ENCODE results near the gene ERF.

Gene ERF

GRCh38 chr19:42272535-42272897 lies 17.6 kb upstream of the ERF start:
- Histone ChIP-seq H2AFZ (ENCODE audit: low read length) (no peak overlapping the region), H3K79me1 (ENCODE audit: low read depth, low read length) (peaks cover 21% of the 10 kb centered on the region), H4K8ac (ENCODE audit: low read depth, low read length) (no peak overlapping the region), H2BK120ac (ENCODE audit: low read depth, low read length) (no peak overlapping the region), H3K27ac (replicated peaks; ENCODE audit: low read length) (no peak overlapping the region), H3K18ac (ENCODE audit: low read length) (no peak overlapping the region), H4K91ac (ENCODE audit: low read depth, low read length, poor library complexity) (no peak overlapping the region), H3K4me2 (ENCODE audit: insufficient read depth, low read length, poor library complexity, severe bottlenecking) (no peak overlapping the region), H2BK15ac (ENCODE audit: low read length) (no peak overlapping the region), H3K9ac (ENCODE audit: low read depth, low read length, poor library complexity) (no peak overlapping the region), H3K14ac (ENCODE audit: low read length) (no peak overlapping the region), H2AK5ac (ENCODE audit: low read depth, low read length) (no peak overlapping the region), H3K4me1 (ENCODE audit: control insufficient read depth in 2 of 2, insufficient read depth in 1 of 2, low read depth in 1 of 2, low read length in 2 of 2) (peaks cover 12 to 17% of the 10 kb centered on the region in 2 donors), H3K4ac (ENCODE audit: low read length) (no peak overlapping the region), H3K27me3 (ENCODE audit: control insufficient read depth in 3 of 3, insufficient read depth in 3 of 3, low read depth in 1 of 3, low read length in 3 of 3) (no peaks in the 10 kb centered on the region), H3K36me3 (replicated peaks in 1 of 2; ENCODE audit: control insufficient read depth in 2 of 2, insufficient read depth in 2 of 2, low read length in 2 of 2) (peaks cover 16 to 40% of the 10 kb centered on the region in 2 donors), H2BK12ac (ENCODE audit: low read length) (no peak overlapping the region), H2BK5ac (ENCODE audit: low read length) (peak overlapping the region; percentile 53), H3K23ac (ENCODE audit: low read depth, low read length, poor library complexity) (peak overlapping the region; percentile 20), H3K4me3 (ENCODE audit: low read length in 2 of 2) (no peak overlapping the region), H3K9me3 (replicated peaks in 1 of 2; ENCODE audit: control insufficient read depth in 2 of 2, insufficient read depth in 1 of 2, low read depth in 1 of 2, low read length in 2 of 2) (no peaks in the 10 kb centered on the region)
- no peak for DNase-seq (ENCODE audit: low spot score)
- no CpG with 5 or more reads among the region's 9 CpGs for WGBS, 2 donors (ENCODE audit: extremely low coverage in 2 of 2, insufficient read length in 2 of 2, insufficient replicate concordance in 1 of 2)

- DNase-seq (ENCODE audit: low spot score): no peak
- Histone ChIP-seq H3K4me3 (ENCODE audit: low read length in 2 of 2) (no peak overlapping the region), H2BK5ac (ENCODE audit: low read length) (peak overlapping the region; percentile 53), H2AFZ (ENCODE audit: low read length) (no peak overlapping the region), H2BK120ac (ENCODE audit: low read depth, low read length) (no peak overlapping the region), H3K27ac (replicated peaks; ENCODE audit: low read length) (no peak overlapping the region), H3K9ac (ENCODE audit: low read depth, low read length, poor library complexity) (no peak overlapping the region), H3K79me1 (ENCODE audit: low read depth, low read length) (peaks cover 20% of the 10 kb centered on the region), H3K14ac (ENCODE audit: low read length) (peak overlapping the region; percentile 17), H3K36me3 (replicated peaks in 1 of 2; ENCODE audit: control insufficient read depth in 2 of 2, insufficient read depth in 2 of 2, low read length in 2 of 2) (peaks cover 16 to 40% of the 10 kb centered on the region in 2 donors), H3K4me2 (ENCODE audit: insufficient read depth, low read length, poor library complexity, severe bottlenecking) (no peak overlapping the region), H3K4ac (ENCODE audit: low read length) (no peak overlapping the region), H2BK12ac (ENCODE audit: low read length) (no peak overlapping the region), H4K8ac (ENCODE audit: low read depth, low read length) (no peak overlapping the region), H3K9me3 (replicated peaks in 1 of 2; ENCODE audit: control insufficient read depth in 2 of 2, insufficient read depth in 1 of 2, low read depth in 1 of 2, low read length in 2 of 2) (no peaks in the 10 kb centered on the region), H2BK15ac (ENCODE audit: low read length) (no peak overlapping the region), H3K27me3 (ENCODE audit: control insufficient read depth in 3 of 3, insufficient read depth in 3 of 3, low read depth in 1 of 3, low read length in 3 of 3) (no peaks in the 10 kb centered on the region), H3K4me1 (ENCODE audit: control insufficient read depth in 2 of 2, insufficient read depth in 1 of 2, low read depth in 1 of 2, low read length in 2 of 2) (peaks cover 12 to 19% of the 10 kb centered on the region in 2 donors), H2AK5ac (ENCODE audit: low read depth, low read length) (peak overlapping the region; percentile 43), H4K91ac (ENCODE audit: low read depth, low read length, poor library complexity) (peak overlapping the region; percentile 22), H3K23ac (ENCODE audit: low read depth, low read length, poor library complexity) (no peak overlapping the region), H3K18ac (ENCODE audit: low read length) (no peak overlapping the region)
- WGBS, 2 donors (ENCODE audit: extremely low coverage in 2 of 2, insufficient read length in 2 of 2, insufficient replicate concordance in 1 of 2): no CpG with 5 or more reads among the region's 35 CpGs
These were observed 17.1 kb upstream of the ERF start for GRCh38 chr19:42271861-42272534.

GRCh38 chr19:42271045-42271419 lies 16.1 kb upstream of the ERF start:
- no peak overlapping the region for H4K91ac ChIP-seq (ENCODE audit: low read depth, low read length, poor library complexity)
- H3K27ac ChIP-seq (replicated peaks; ENCODE audit: low read length): no peak overlapping the region
- H3K18ac ChIP-seq (ENCODE audit: low read length): no peak overlapping the region
- H3K4me3 ChIP-seq (ENCODE audit: low read length in 2 of 2): no peak overlapping the region
- DNase-seq (ENCODE audit: low spot score): no peak
- no peak overlapping the region for H2BK12ac ChIP-seq (ENCODE audit: low read length)
- peaks cover 16 to 36% of the 10 kb centered on the region in 2 donors for H3K36me3 ChIP-seq (replicated peaks in 1 of 2; ENCODE audit: control insufficient read depth in 2 of 2, insufficient read depth in 2 of 2, low read length in 2 of 2)
- no CpG with 5 or more reads among the region's 3 CpGs for WGBS, 2 donors (ENCODE audit: extremely low coverage in 2 of 2, insufficient read length in 2 of 2, insufficient replicate concordance in 1 of 2)
- H3K4ac ChIP-seq (ENCODE audit: low read length): no peak overlapping the region
- H2BK120ac ChIP-seq (ENCODE audit: low read depth, low read length): no peak overlapping the region
- no peak overlapping the region for H3K4me2 ChIP-seq (ENCODE audit: insufficient read depth, low read length, poor library complexity, severe bottlenecking)
- no peak overlapping the region for H2AK5ac ChIP-seq (ENCODE audit: low read depth, low read length)
- no peak overlapping the region for H2BK5ac ChIP-seq (ENCODE audit: low read length)
- H4K8ac ChIP-seq (ENCODE audit: low read depth, low read length): no peak overlapping the region
- no peaks in the 10 kb centered on the region for H3K9me3 ChIP-seq (replicated peaks in 1 of 2; ENCODE audit: control insufficient read depth in 2 of 2, insufficient read depth in 1 of 2, low read depth in 1 of 2, low read length in 2 of 2)
- H3K9ac ChIP-seq (ENCODE audit: low read depth, low read length, poor library complexity): peak overlapping the region; percentile 12
- peak overlapping the region; percentile 27 for H2BK15ac ChIP-seq (ENCODE audit: low read length)
- H3K27me3 ChIP-seq (ENCODE audit: control insufficient read depth in 3 of 3, insufficient read depth in 3 of 3, low read depth in 1 of 3, low read length in 3 of 3): no peaks in the 10 kb centered on the region
- peaks cover 20% of the 10 kb centered on the region for H3K79me1 ChIP-seq (ENCODE audit: low read depth, low read length)
- peaks cover 12 to 19% of the 10 kb centered on the region in 2 donors for H3K4me1 ChIP-seq (ENCODE audit: control insufficient read depth in 2 of 2, insufficient read depth in 1 of 2, low read depth in 1 of 2, low read length in 2 of 2)
- no peak overlapping the region for H3K14ac ChIP-seq (ENCODE audit: low read length)
- no peak overlapping the region for H3K23ac ChIP-seq (ENCODE audit: low read depth, low read length, poor library complexity)
- no peak overlapping the region for H2AFZ ChIP-seq (ENCODE audit: low read length)

- Histone ChIP-seq H3K9me3 (replicated peaks in 1 of 2; ENCODE audit: control insufficient read depth in 2 of 2, insufficient read depth in 1 of 2, low read depth in 1 of 2, low read length in 2 of 2) (no peaks in the 10 kb centered on the region), H4K8ac (ENCODE audit: low read depth, low read length) (no peak overlapping the region), H3K18ac (ENCODE audit: low read length) (no peak overlapping the region), H4K91ac (ENCODE audit: low read depth, low read length, poor library complexity) (no peak overlapping the region), H3K23ac (ENCODE audit: low read depth, low read length, poor library complexity) (peak overlapping the region; percentile 47), H3K4ac (ENCODE audit: low read length) (no peak overlapping the region), H2BK120ac (ENCODE audit: low read depth, low read length) (no peak overlapping the region), H2BK15ac (ENCODE audit: low read length) (peak overlapping the region; percentile 92), H2BK5ac (ENCODE audit: low read length) (peak overlapping the region; percentile 29), H3K14ac (ENCODE audit: low read length) (no peak overlapping the region), H3K4me1 (ENCODE audit: control insufficient read depth in 2 of 2, insufficient read depth in 1 of 2, low read depth in 1 of 2, low read length in 2 of 2) (peaks cover 12 to 19% of the 10 kb centered on the region in 2 donors), H3K4me2 (ENCODE audit: insufficient read depth, low read length, poor library complexity, severe bottlenecking) (no peak overlapping the region), H2AFZ (ENCODE audit: low read length) (no peak overlapping the region), H3K36me3 (replicated peaks in 1 of 2; ENCODE audit: control insufficient read depth in 2 of 2, insufficient read depth in 2 of 2, low read length in 2 of 2) (peaks cover 16 to 32% of the 10 kb centered on the region in 2 donors), H2AK5ac (ENCODE audit: low read depth, low read length) (no peak overlapping the region), H3K4me3 (ENCODE audit: low read length in 2 of 2) (peak overlapping the region in 1 of 2 donors; percentile 65), H3K79me1 (ENCODE audit: low read depth, low read length) (peaks cover 20% of the 10 kb centered on the region), H2BK12ac (ENCODE audit: low read length) (no peak overlapping the region), H3K27ac (replicated peaks; ENCODE audit: low read length) (no peak overlapping the region), H3K27me3 (ENCODE audit: control insufficient read depth in 3 of 3, insufficient read depth in 3 of 3, low read depth in 1 of 3, low read length in 3 of 3) (no peaks in the 10 kb centered on the region), H3K9ac (ENCODE audit: low read depth, low read length, poor library complexity) (no peak overlapping the region)
- WGBS, 2 donors (ENCODE audit: extremely low coverage in 2 of 2, insufficient read length in 2 of 2, insufficient replicate concordance in 1 of 2): no CpG with 5 or more reads among the region's 18 CpGs
- DNase-seq (ENCODE audit: low spot score): no peak
These were observed 15.6 kb upstream of the ERF start for GRCh38 chr19:42270346-42271044.

Data from neuronal stem cell (in vitro differentiated cells).